HG03469 (cell line): ENCODE data around the gene ZBTB20.
"Not testable (repeated sequence)": the region's sequence is repeated elsewhere in the genome, so short reads cannot be mapped to it uniquely, and the experiment has no call there.

ENCODE experiments used
- ATAC-seq: cut with Tn5 transposase; IDR thresholded peaks from one replicate; pipeline ENCODE4 v1.9.1; 2021; ENCODE audit warnings: mild to moderate bottlenecking, moderate library complexity, moderate number of reproducible peaks; ENCODE audit not compliant: unreplicated experiment

ZBTB20 gene

GRCh38 chr3:115147329-115148141 is 447 bp upstream of the ZBTB20 start:
- peak; percentile 76 for ATAC-seq

GRCh38 chr3:115146032-115146417 is 1.1 kb downstream of the ZBTB20 start:
- ATAC-seq, result peak; percentile 14

- ATAC-seq, result no peak
These were observed 5.9 kb downstream of the ZBTB20 start for GRCh38 chr3:115141033-115141757.

- no peak for ATAC-seq
These were observed 8.0 kb downstream of the ZBTB20 start for GRCh38 chr3:115139072-115139471.

GRCh38 chr3:115134648-115135347 is 12.3 kb downstream of the ZBTB20 start:
- ATAC-seq, result no peak

GRCh38 chr3:115127208-115127607 is 19.9 kb downstream of the ZBTB20 start:
- ATAC-seq, result no peak

GRCh38 chr3:115120597-115120996 is 26.5 kb downstream of the ZBTB20 start:
- ATAC-seq, result no peak

GRCh38 chr3:115113367-115113766 is 33.7 kb downstream of the ZBTB20 start:
- no peak for ATAC-seq

- ATAC-seq, result no peak
These were observed 35.5 kb downstream of the ZBTB20 start for GRCh38 chr3:115111632-115112031.

- no peak for ATAC-seq
These were observed 36.3 kb downstream of the ZBTB20 start for GRCh38 chr3:115110830-115111229.

GRCh38 chr3:115110066-115110465 is 37.0 kb downstream of the ZBTB20 start:
- ATAC-seq, result not testable (repeated sequence)

- no peak for ATAC-seq
These were observed 38.5 kb downstream of the ZBTB20 start for GRCh38 chr3:115108614-115109013.

GRCh38 chr3:115102046-115102445 is 45.0 kb downstream of the ZBTB20 start:
- ATAC-seq, result no peak

GRCh38 chr3:115100806-115101205 is 46.3 kb downstream of the ZBTB20 start:
- ATAC-seq, result no peak

GRCh38 chr3:115099986-115100571 is 47.0 kb downstream of the ZBTB20 start:
- ATAC-seq, result no peak

- no peak for ATAC-seq
These were observed 47.7 kb downstream of the ZBTB20 start for GRCh38 chr3:115099134-115099985.

GRCh38 chr3:115098354-115099073 is 48.6 kb downstream of the ZBTB20 start:
- ATAC-seq, result no peak

GRCh38 chr3:115095236-115095635 is 51.9 kb downstream of the ZBTB20 start:
- no peak for ATAC-seq

GRCh38 chr3:115092220-115092791 is 54.8 kb downstream of the ZBTB20 start:
- peak; percentile 67 for ATAC-seq
